C4-2B (cell line): ENCODE measurements around the gene FRMD4A.

ENCODE experiments used
- CTCF ChIP-seq: fragments of 450-650 bp; conservative IDR thresholded peaks from 2 replicates; pipeline ENCODE4 v1.5.1; 2017; ENCODE audit warnings: mild to moderate bottlenecking
- ZFX ChIP-seq: fragments of 450-650 bp; IDR thresholded peaks from 2 replicates; pipeline ENCODE4 v1.6.1; 2017

GRCh38 chr10:14182781-14183180, 147.9 kb downstream of the FRMD4A start:
- TF ChIP-seq CTCF (no peak), ZFX (no peak)
